GM21360 (cell line): ENCODE results near the gene ITM2B.

ENCODE experiments used
- ATAC-seq: cut with Tn5 transposase; IDR thresholded peaks from one replicate; pipeline ENCODE4 v1.9.1; 2021; ENCODE audit warnings: mild to moderate bottlenecking, moderate library complexity; ENCODE audit not compliant: unreplicated experiment

The ITM2B gene

DNA sequence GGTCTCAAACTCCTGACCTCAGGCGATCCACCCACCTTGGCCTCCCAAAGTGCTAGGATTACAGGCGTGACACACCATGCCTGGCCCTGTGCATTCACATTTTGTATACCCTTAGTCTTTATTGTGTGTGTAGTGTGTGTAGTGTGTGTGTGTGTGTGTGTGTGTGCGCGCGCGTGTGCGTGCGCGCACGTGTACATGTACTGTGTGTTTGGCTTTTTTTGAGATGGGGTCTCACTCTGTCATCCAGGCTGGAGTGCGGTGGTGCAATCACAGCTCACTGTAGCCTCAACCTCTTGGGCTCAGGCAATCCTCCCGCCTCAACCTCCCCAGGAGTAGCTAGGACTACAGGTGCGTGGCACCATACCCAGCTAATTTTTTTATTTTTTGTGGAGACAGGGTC is 22.1 kb downstream of the ITM2B start:
- ATAC-seq: no peak

GRCh38 chr13:48255954-48256353 is 22.9 kb downstream of the ITM2B start:
- ATAC-seq: no peak

DNA sequence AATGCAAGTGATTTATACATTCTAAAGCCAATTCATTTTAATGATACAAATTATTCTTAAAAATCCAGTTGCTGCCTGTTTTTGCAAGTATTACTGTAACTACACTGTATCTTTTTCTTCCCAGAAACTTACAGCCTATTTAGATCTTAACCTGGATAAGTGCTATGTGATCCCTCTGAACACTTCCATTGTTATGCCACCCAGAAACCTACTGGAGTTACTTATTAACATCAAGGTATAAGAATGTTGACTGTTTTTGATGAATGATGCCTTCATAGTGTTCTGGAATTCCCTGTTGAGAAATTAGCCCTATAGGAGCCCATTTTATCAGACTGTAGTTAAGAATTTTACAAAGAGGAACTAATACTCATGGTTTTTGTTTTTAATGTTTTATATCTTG is 25.0 kb downstream of the ITM2B start:
- ATAC-seq: no peak

DNA sequence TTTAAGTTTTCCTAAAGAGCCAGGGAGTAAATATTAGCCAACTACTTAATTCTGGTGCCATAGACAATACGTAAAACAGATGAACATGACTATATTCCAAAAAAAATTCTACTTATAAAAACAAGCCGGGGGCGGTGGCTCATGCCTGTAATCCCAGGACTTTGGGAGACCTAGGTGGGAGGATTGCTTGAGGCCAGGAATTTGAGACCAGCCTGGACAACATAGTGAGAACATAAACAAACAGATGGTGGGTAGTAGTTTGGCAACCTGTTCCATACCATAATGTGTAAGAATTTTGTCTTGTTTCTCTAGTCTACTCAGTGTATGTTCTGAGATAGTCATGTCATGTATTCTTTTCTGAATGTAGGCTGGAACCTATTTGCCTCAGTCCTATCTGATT is 25.4 kb downstream of the ITM2B start:
- ATAC-seq: no peak

GRCh38 chr13:48260970-48261369 is 28.0 kb downstream of the ITM2B start:
- no peak for ATAC-seq

DNA sequence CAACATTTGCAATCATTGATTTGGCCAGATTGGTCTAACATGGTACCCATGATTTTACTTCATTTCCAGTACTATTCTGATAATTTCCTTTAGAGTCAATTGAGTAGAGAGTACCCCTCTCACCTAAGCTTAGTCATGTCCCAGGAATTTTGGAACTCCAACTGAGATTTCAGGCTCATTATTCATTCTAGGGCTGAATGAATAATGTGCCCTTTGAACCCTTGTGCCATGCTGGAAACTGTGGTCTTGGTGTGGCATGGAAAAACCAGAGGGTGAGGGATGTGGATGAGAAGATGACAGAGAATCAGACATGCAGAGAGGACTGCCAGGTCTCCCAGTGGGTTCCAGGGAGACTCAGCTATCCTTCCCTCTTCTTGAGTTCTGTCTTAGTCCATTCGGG is 30.2 kb downstream of the ITM2B start:
- no peak for ATAC-seq

GRCh38 chr13:48264058-48264457 is 31.1 kb downstream of the ITM2B start:
- ATAC-seq: no peak

DNA sequence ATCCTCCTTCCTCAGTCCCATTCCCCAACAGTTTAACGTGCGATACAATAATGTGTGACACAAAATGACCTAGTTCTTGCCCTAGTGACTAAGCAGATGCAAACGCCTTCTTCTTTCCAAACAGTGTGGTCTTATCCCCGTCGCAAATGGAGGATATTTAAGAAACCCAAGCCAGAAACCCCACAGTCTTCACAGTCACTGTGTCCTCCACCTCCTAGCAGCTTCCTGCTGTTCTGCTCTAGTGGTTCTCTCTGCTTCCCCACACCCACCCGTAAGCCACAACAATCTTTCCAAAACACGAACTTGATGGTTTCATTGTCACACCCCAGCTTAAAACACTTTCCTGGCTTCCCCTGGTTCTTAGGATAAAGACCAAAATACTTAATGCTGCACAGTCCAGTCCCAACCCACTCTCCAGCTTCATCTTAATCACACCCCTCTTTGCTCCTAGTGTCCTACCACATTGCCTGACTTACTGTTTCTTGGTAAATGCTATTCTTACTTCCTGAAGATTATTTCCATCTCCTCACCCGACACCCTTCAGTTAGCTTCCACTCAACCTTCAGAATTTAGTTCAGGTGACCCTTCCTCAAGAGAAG is 32.3 kb downstream of the ITM2B start:
- no peak for ATAC-seq

GRCh38 chr13:48266150-48266549 is 33.1 kb downstream of the ITM2B start:
- no peak for ATAC-seq

DNA sequence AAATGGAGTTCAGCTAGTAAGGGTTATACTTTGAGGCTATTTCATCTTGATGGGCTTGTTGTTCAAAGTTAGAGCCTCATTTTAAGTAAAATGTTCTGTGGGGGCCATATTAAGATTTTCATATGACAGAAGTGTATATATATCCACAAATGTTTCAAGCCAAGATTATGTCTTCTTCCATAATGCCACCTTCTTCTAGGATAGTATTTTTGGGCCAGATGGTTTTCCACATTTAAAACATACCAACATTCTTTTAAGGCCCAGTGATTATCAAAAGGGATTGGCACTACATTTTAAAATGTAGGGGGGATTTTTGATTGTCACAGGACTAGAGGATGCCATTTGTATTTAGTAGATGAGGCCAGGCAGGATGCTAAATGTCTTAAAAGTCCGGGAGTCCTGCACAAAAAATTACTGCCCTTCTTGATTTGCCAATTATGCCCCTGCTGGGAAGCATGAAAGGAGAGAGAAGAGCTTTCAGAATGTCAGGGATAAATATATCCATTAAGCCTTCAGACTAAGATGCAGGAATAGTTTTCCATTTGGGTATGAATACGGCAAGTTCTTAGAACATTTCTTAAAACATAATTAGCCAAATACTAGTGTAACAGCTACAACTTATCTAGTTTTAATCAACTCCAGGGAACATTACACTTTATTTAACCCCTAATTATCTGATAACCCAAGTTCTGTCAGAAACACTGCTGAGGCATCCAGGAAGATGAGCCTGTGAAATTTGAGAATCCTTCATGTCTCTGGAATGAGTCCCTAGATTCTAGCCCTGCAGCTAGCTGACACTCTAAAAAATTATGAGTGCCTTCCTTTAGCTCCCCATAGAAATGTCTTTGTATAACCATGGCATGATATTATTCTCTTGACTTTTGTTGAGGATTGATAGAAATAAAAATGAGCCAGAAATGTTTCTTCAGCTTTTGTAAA is 34.0 kb downstream of the ITM2B start:
- no peak for ATAC-seq

DNA sequence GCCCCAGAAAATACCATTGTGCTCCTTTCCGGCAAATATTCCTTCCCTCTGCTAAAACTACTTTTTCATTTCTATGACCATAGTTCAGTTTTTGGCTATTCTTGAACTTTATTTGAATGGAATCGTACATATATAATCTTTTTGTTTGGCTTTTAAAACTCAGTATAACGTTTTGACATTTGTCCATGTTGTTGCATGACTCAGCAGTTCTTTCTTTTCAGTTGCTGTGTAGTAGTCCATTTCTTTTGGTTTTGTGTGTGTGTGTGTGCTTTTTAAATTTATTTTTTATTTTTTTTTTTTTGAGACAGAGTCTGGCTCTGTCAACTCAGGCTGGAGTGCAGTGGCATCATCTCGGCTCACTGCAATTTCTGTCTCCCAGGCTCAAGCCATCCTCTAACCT is 35.0 kb downstream of the ITM2B start:
- ATAC-seq: no peak

- no peak for ATAC-seq
Measured at GRCh38 chr13:48273346-48273745, 40.3 kb downstream of the ITM2B start.

DNA sequence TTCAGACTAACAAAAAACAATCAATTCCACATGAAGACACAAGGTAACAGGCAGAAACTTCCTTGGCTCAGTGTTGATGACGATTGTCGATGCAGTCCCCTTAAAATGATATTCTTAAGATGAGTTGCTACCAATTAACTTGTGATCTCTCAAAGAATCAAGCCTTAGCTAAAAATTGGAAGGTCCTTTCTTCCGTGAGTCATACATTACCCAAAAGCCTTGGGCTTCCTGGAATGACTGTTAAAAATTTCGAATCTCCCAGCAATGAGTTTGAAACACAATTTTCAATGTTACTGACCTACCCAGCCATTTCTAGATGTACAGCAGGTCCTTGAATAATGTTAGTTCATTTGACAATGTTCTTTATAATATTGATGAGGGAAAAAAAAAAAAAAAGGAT is 42.5 kb downstream of the ITM2B start:
- no peak for ATAC-seq

DNA sequence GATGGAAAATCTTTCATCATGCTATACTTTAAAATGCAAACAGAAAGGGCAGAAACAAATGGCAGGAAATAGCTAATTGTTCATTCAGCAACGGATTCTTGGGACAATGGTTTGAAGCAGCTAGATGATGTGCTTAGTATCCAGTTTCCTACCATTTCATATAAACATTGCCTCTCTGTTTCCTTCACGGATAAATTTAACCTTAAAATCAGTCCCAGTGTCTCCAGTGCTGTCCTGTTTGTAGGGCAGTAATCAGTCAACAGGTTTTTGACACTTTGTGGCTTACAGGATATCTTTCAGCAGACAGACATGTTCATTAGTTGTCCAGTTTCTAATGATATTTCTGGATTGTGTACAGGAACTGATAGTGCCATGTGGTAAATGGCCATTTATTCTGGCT is 45.8 kb downstream of the ITM2B start:
- ATAC-seq: no peak

GRCh38 chr13:48281556-48281955 is 48.5 kb downstream of the ITM2B start:
- ATAC-seq: no peak

DNA sequence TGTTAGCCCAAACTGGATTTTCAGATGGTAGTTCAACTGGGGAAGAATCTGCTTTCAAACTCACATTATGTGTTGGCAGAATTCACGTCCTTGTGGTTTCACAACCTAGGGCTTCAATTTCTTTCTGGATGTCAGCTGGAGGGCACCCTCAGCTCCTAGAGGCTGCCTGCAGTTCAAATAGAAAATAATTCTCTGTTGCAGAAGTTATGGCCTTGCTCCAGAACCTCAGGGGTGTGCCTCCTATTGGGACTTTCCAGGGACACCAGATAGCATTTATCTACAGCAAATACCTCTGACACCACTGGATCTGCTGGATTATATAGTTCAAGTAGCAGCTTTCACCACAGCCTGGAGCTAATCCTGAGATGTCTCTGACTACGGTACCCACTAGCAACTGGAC is 58.7 kb downstream of the ITM2B start:
- ATAC-seq: no peak

DNA sequence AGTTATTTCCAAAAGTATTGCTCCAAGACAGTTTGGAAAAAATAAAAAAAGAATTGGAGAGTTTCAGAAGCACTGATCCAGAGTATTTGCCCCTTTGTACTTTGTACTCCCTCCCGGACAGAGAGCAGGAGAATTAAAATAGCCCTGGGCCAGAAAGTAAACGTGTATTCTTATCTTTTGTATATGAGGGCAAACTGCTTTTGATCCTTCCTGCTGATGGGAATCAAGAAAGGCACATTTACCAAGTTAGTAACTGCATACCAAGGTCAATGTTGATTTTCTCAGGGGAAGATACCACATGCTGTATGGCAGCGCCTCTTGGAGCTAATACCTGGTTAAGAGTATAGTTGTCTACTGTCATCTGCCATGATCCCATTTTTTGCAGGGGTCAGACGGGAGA is 59.6 kb downstream of the ITM2B start:
- no peak for ATAC-seq

GRCh38 chr13:48294653-48295052 is 61.6 kb downstream of the ITM2B start:
- no peak for ATAC-seq

GRCh38 chr13:48295271-48295670 is 62.3 kb downstream of the ITM2B start:
- no peak for ATAC-seq

- ATAC-seq: no peak
Measured at GRCh38 chr13:48296528-48296927, 63.5 kb downstream of the ITM2B start.

DNA sequence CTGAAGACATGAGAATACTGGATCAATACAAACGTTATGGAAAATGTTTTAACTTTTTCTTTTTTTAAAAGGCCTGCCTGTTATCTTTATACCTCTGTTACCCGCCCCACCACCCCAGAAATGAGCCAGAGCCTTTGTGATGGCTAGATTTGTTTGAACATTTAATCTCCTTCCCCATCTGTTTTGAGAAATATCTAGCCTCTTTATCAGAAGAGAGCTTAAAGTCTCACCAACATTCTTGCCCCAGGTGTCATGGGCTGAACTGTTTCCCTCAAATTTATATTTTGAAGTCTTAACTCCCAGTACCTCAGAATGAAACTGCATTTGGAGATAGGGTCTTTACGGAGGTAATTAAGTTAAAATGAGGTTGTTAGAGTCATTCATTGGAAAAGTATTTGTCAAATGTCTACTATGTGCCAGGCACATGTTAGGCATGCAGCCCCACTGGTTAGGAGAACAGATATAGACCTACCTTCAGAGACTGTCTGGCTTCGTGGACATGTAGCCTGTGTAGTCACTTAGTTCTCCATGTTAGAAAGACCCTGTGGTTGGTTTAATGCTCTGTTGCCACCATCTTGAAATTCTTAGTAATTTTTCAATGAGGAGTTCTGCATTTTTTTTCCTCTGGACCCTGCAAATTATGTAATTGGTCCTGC is 64.3 kb downstream of the ITM2B start:
- no peak for ATAC-seq

- ATAC-seq: no peak
Measured at GRCh38 chr13:48299591-48299990, 66.6 kb downstream of the ITM2B start.
